Stimulated activated CD8-positive, alpha-beta memory T cell treated with anti-CD3 and anti-CD28 coated beads, Interleukin-7, amount 100 ng/mL, for 24 hours (primary cell): ENCODE data around the gene RNF43.

Source experiments
- DNase-seq: peaks from one replicate; pipeline ENCODE4 v3.0.0-alpha.2; 2020; ENCODE audit warnings: low read depth

The RNF43 gene

GRCh38 chr17:58381124-58382035 lies 36.0 kb downstream of the RNF43 start:
- DNase-seq, result no peak

GRCh38 chr17:58380207-58381123 lies 36.9 kb downstream of the RNF43 start:
- no peak for DNase-seq

- no peak for DNase-seq
Observed at GRCh38 chr17:58379511-58379824, 37.9 kb downstream of the RNF43 start.

DNA sequence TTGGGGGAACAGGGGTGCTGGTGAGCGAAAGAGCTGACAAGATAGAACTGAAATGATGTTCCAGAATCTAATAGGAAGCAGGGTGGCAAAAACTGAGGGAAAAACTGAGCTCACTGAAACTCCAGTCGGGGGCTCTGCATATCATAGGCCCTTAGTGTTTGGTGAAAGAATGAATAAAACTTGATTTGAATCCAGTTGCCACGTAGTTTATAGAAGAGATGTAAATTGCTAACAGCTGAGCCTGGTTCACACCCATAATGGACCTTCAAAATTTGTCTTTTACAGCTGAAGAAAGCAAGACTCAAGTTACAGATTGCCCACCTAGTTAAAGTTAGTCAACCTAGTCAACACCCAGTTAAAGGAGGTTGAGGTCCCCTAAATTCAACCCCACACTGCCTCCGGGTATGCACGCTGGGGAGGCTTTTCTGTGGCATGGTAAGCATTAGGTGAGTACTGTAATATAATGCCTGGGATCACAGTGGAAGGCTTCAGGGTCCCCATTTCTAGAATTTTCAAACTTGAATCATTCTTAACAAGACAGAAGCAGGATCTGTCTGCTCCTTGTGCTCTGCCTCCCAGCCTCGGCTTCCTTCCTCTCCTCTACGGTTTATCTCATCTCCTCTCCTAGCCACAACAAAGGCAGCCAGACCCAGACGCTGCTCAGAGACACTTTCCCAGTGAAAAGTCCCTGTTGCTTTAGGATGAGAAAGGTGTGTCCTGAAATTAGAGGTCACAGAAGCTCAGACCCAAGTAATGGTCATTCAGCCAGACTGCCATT lies 38.4 kb downstream of the RNF43 start:
- no peak for DNase-seq

DNA sequence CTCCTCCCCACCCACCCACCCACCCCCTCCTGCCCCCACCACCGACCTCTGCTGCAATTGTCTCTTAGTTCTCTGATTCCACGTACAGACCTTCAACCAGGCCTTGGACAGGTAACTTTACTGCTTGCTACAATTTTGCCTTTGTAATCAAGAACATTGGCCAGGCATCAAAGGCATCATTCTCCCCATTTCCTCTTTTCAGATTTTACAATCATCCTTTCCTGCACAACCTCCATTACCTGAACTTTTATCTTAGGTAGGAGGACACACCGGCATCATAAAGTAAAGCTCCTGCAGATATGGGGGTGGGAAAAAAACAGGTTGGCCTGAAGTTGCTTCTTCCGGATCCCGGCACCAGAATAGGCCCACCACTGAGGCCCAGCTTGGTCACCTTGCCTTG lies 39.7 kb downstream of the RNF43 start:
- DNase-seq, result no peak

- no peak for DNase-seq
Observed at GRCh38 chr17:58377093-58377601, 40.2 kb downstream of the RNF43 start.

DNA sequence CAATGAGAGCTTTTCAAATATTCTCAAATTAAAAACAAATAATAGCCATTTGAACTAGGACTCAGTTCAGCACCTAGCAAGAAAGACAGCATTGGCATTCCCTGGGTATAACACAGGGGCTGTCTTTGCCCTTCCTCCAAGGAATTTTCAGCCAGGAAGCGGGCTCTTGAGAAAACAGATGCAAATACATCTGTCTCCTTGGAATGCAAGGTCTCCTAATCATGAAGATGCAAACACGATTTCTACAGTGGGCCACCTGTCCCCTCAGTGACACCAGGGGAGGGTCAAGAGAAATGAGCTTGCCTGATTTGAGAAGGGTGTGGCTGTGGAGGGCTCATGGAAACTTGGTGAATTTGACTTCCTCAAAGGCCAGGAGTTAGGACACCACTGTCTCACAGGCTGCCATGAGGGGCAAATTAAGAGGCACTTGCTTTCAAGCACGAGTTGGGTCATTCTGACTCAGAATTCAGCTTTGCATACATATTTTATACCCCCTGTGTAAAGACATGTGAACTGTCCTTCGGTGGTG lies 40.8 kb downstream of the RNF43 start:
- no peak for DNase-seq

GRCh38 chr17:58375811-58376210 lies 41.5 kb downstream of the RNF43 start:
- DNase-seq, result no peak

- DNase-seq, result no peak
Observed at GRCh38 chr17:58375256-58375655, 42.1 kb downstream of the RNF43 start.

GRCh38 chr17:58373923-58374322 lies 43.4 kb downstream of the RNF43 start:
- DNase-seq, result no peak

GRCh38 chr17:58373003-58373402 lies 44.3 kb downstream of the RNF43 start:
- DNase-seq, result no peak

GRCh38 chr17:58371300-58371950 lies 45.9 kb downstream of the RNF43 start:
- DNase-seq, result no peak

GRCh38 chr17:58370716-58371115 lies 46.6 kb downstream of the RNF43 start:
- DNase-seq, result no peak

DNA sequence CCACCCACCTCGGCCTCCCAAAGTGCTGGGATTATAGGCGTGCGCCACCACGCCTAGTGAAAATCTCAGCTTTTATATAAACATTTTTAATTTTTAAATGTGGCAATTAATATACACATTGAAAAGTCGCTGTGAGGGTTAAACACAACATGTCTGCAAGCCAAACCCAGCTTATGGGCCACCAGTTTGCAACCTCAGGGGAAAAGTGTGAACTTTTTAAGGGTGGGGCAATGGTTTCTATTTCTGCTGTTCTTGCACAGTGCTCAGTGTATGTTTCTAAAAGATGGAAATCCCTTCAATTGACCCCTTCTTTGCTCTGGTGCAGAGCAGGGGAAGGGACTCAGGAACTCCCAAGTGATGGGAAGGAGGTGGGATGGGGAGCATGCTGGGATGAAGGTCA lies 47.0 kb downstream of the RNF43 start:
- DNase-seq, result no peak

DNA sequence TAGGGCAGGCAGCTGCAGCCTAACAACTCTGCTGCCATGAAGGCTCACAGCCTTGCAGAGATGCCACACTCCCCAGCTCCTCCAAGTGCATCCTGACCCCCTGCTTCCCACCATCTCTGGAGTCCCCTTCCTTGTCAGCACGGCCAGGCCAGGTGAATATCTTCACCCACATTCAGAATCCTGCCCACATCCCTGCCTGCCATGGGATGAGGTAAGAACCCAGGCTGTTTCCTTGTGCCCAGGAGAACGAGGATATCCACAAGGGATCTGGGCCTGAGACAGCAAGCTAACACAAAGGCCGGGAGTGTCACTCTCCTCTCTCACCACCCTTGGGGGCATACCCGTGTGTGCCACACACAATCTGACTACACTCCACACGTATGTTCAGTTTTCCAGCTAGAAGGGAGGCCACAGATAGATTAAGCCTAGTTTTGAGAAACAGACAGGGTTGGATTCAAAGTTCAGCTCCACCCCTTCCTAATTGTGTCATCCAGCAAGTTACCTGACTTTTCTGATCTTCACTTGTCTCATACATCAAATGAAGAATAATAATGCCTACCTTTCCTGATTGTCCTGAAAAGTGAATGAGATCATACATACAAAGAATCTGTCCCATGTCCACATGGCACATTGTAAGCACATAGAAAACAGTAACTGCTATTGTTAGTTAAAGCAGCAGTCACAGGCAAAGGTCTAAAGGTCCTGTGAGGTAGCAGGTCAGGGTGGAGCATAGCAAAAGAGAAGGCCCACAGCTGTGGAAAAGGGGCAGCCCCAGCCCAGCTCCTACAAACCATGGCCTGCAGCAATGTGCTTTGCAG lies 47.9 kb downstream of the RNF43 start:
- DNase-seq, result no peak

GRCh38 chr17:58368860-58369213 lies 48.5 kb downstream of the RNF43 start:
- DNase-seq, result no peak
